K562 (cell line): ENCODE results near the gene TUBGCP6. TPM values are rescaled to one million over a fixed set of nuclear protein-coding genes. Genes with fewer than 3 reads are reported as not detected.

Experiments used
- ATAC-seq: fragments of 200-7000 bp; cut with Tn5 transposase; 3 replicates; pipeline ENCODE4 v1.9.1; 2020; ENCODE audit warnings: moderate library complexity
- BruUV-seq: library from RNA; stranded (reverse); fragments of 400-500 nt; replicated peaks from 2 replicates; lab custom pipeline; 2021; lab: Mats Ljungman, UMichigan
- CTCF ChIA-PET: fragments of 300-600 bp; formaldehyde crosslinking; extraction: SDS; loops from one replicate; lab custom pipeline; 2021; ENCODE audit warnings: low intra/inter-chr PET ratio; lab: Yijun Ruan, JAX
- POLR2A ChIA-PET: fragments of 300-600, 350-650 bp; sonication (Branson Sonifier 250); formaldehyde crosslinking; extraction: SDS; loops from one replicate; lab custom pipeline; 2021; ENCODE audit warnings: antibody characterized with exemption, inconsistent platforms; lab: Yijun Ruan, JAX
- DNase-seq, 4 experiments: peaks; one replicate each; pipeline versions ENCODE4 v3.0.0 to v3.0.0-alpha.2; 2011 to 2018; ENCODE audit warnings: low spot score in 3 of 4, mixed read lengths in 3 of 4; ENCODE audit errors: extremely low read depth in 1 of 4
- FAIRE-seq: peaks from 2 replicates; lab custom pipeline; 2011; peaks lifted over from hg19 to GRCh38; lab: Jason Lieb, UNC
- H2AFZ ChIP-seq: 2 replicates; pipeline ENCODE4 v1.6.0; 2011; ENCODE audit warnings: low read depth, low read length, control low read depth, inconsistent platforms
- H3K27ac ChIP-seq: fragments of 200-600 bp; 3 replicates; pipeline ENCODE4 v1.8.0; 2011; ENCODE audit warnings: low read depth, mild to moderate bottlenecking, control low read depth, inconsistent platforms, low read length, moderate library complexity, mixed read lengths; ENCODE audit errors: extremely low read depth
- H3K27me3 ChIP-seq, 2 experiments: fragments of 300-600 bp in 1 of 2; 2 replicates in 1 of 2; 3 replicates in 1 of 2; pipeline versions ENCODE4 v1.6.0 to v1.8.0; 2011; ENCODE audit warnings: inconsistent platforms in 2 of 2, low read length in 2 of 2, mild to moderate bottlenecking in 1 of 2, mixed read lengths in 1 of 2, moderate library complexity in 1 of 2; ENCODE audit not compliant: control insufficient read depth in 2 of 2, insufficient read depth in 2 of 2
- H3K36me3 ChIP-seq: fragments of 300-600 bp; 3 replicates; pipeline ENCODE4 v1.8.0; 2011; ENCODE audit warnings: mild to moderate bottlenecking, low read length, inconsistent platforms; ENCODE audit not compliant: control insufficient read depth, insufficient read depth
- H3K4me1 ChIP-seq, 2 experiments: fragments of 200-600 bp in 1 of 2; replicated peaks in 1 of 2; 2 replicates in 1 of 2; 3 replicates in 1 of 2; pipeline versions ENCODE4 v1.5.1 to v1.8.0; 2011; ENCODE audit warnings: inconsistent platforms in 2 of 2, low read length in 2 of 2, mild to moderate bottlenecking in 1 of 2, mixed read lengths in 1 of 2, moderate library complexity in 1 of 2; ENCODE audit not compliant: control insufficient read depth in 2 of 2, insufficient read depth in 2 of 2
- H3K4me2 ChIP-seq: 2 replicates; pipeline ENCODE4 v1.6.1; 2011; ENCODE audit warnings: low read length, control low read depth, inconsistent platforms, mixed read lengths; ENCODE audit not compliant: insufficient read depth
- H3K4me3 ChIP-seq: fragments of 200-600 bp; sonication (generic), shearing (Covaris generic); 2 replicates; pipeline ENCODE4 v1.5.1; 2016; ENCODE audit warnings: control low read depth, inconsistent platforms
- H3K79me2 ChIP-seq: fragments of 200-600 bp; 3 replicates; pipeline ENCODE4 v1.8.0; 2011; ENCODE audit warnings: low read length, inconsistent platforms; ENCODE audit not compliant: control insufficient read depth, insufficient read depth
- H3K9ac ChIP-seq, 2 experiments: 2 replicates each; pipeline versions ENCODE4 v1.6.0 to v1.6.1; 2011; ENCODE audit warnings: low read depth in 2 of 2, low read length in 2 of 2, control low read depth in 1 of 2, inconsistent platforms in 1 of 2, mild to moderate bottlenecking in 1 of 2, mixed read lengths in 1 of 2; ENCODE audit not compliant: insufficient read depth in 1 of 2
- H3K9me1 ChIP-seq: one replicate; pipeline ENCODE4 v1.6.0; 2011; ENCODE audit warnings: inconsistent platforms, mild to moderate bottlenecking, low read length, moderate library complexity; ENCODE audit not compliant: control insufficient read depth, insufficient read depth
- H3K9me3 ChIP-seq: replicated peaks from 2 replicates; pipeline ENCODE4 v1.5.1; 2011; ENCODE audit warnings: low read depth, low read length, inconsistent platforms; ENCODE audit not compliant: control insufficient read depth, insufficient read depth
- H4K20me1 ChIP-seq: replicated peaks from 2 replicates; pipeline ENCODE4 v1.6.1; 2011; ENCODE audit warnings: low read length, inconsistent platforms, mixed read lengths; ENCODE audit not compliant: control insufficient read depth, insufficient read depth
- EGR1 ChIP-seq: fragments of 450-650 bp; conservative IDR thresholded peaks from 2 replicates; pipeline ENCODE4 v1.6.1; 2017; ENCODE audit warnings: mild to moderate bottlenecking
- LCOR ChIP-seq: sonication (generic); formaldehyde crosslinking; IDR thresholded peaks from 2 replicates; pipeline ENCODE4 v1.8.0; 2022; ENCODE audit warnings: mild to moderate bottlenecking, missing genetic modification reagents
- NR3C1 ChIP-seq: sonication (generic); formaldehyde crosslinking; IDR thresholded peaks from 2 replicates; pipeline ENCODE4 v1.8.1; 2022; ENCODE audit warnings: missing genetic modification reagents
- POLR2G ChIP-seq: fragments of 200-400 bp; formaldehyde crosslinking; IDR thresholded peaks from 2 replicates; pipeline ENCODE4 v1.6.1; 2017; ENCODE audit warnings: low read depth, mild to moderate bottlenecking, antibody characterized with exemption, low read length, moderate library complexity
- ZNF354B ChIP-seq: fragments of 250-450 bp; sonication (Bioruptor Pico); IDR thresholded peaks from 2 replicates; pipeline ENCODE4 v1.4.0; 2020
- whole genome bisulfite sequencing: fragments of 100-300 bp; shearing (Covaris generic); methylation state at CpG from one replicate; pipeline ENCODE4 v1.1.6; 2016; ENCODE audit warnings: low coverage, mixed read lengths; ENCODE audit not compliant: insufficient coverage; ENCODE audit errors: missing lambda C conversion rate; 5-methylcytosine and 5-hydroxymethylcytosine counted together
- in situ Hi-C: fragments of 300-500 bp; cut with MboI; formaldehyde crosslinking; loops from 4 replicates; pipeline ENCODE4 v1.15.0; 2018; ENCODE audit warnings: inconsistent platforms, mixed read lengths
- intact Hi-C: fragments of 100-400 bp; cut with micrococcal nuclease; formaldehyde crosslinking; loops from 2 replicates; pipeline ENCODE4 v1.14.2; 2022
- polyA plus RNA-seq, 8 experiments: library from polyadenylated mRNA; depleted of rRNA in 4 of 8; stranded (reverse) in 5 of 8; unstranded in 3 of 8; fragments of >200 nt; fragmentation: Nextera tagmentation in 2 of 8; fragmentation: Illumina TruSeq in 1 of 8; extraction: Ambion mirVana in 2 of 8; extraction: Trizol in 1 of 8; gene quantifications; 2 replicates each; pipeline versions ENCODE4 v1.2.1 to v1.2.3, GENCODE V29; 2011 to 2014; ENCODE audit warnings: inconsistent platforms in 1 of 8, missing spikeins in 1 of 8
- total RNA-seq, 7 experiments: library from RNA; depleted of rRNA in 6 of 7; stranded (reverse); fragments of >200 nt in 6 of 7; fragmentation: Illumina TruSeq in 2 of 7; extraction: Trizol in 2 of 7; gene quantifications; 2 replicates each; pipeline versions ENCODE4 v1.2.1 to v1.2.3, GENCODE V29; 2011 to 2021; ENCODE audit warnings: low replicate concordance in 1 of 7

The TUBGCP6 gene
- total and polyA plus RNA-seq, 9 of the 15 experiments (the other 6 are each of a cell fraction or from before 2014, with no cell fraction given): 0.76 to 33.0 (median 10.1) TPM

GRCh38 chr22:50182176-50183081, 62.4 kb downstream of the TUBGCP6 start:
- Histone ChIP-seq H3K9me3 (no peaks in the 10 kb centered on the region), H4K20me1 (no peaks in the 10 kb centered on the region; the same call in 1 of the 2 replicates), H3K27me3 (no peaks in the 10 kb centered on the region), H3K4me1 (peaks cover 7 to 65% of the 10 kb centered on the region in 2 experiments), H3K9ac (peak overlapping the region in 1 of 2 experiments; percentile 17; a peak in 1 of 4 replicates), H2AFZ (no peak overlapping the region), H3K36me3 (no peaks in the 10 kb centered on the region), H3K79me2 (peaks cover 15% of the 10 kb centered on the region), H3K27ac (no peak overlapping the region), H3K4me3 (no peak overlapping the region), H3K9me1 (no peaks in the 10 kb centered on the region), H3K4me2 (no peak overlapping the region)
- 77% methylated on average over 12 of the region's 31 CpGs for WGBS
- ChIA-PET CTCF (no interaction called here), POLR2A (no interaction called here)
- FAIRE-seq (no peak), ATAC-seq (no peak), DNase-seq (no peak)
- TF ChIP-seq LCOR (CRISPR knock-in tag): no peak
- no peak for TF ChIP-seq ZNF354B (CRISPR knock-in tag)
- no peak for TF ChIP-seq NR3C1
- no peak for TF ChIP-seq EGR1
- TF ChIP-seq POLR2G: peak; percentile 39; the same call in 1 of the 2 replicates
- BruUV-seq: no TSS peak
- in situ Hi-C loops: no loop called here
- intact Hi-C loops: no loop called here
